GM19452 (cell line): ENCODE data around the gene EPS8L1.

ENCODE experiments used
- ATAC-seq: cut with Tn5 transposase; IDR thresholded peaks from one replicate; pipeline ENCODE4 v1.9.1; 2021; ENCODE audit not compliant: unreplicated experiment

Gene EPS8L1

GRCh38 chr19:55080121-55080967 is 4.7 kb downstream of the EPS8L1 start:
- ATAC-seq = no peak

GRCh38 chr19:55080968-55081769 is 5.5 kb downstream of the EPS8L1 start:
- no peak for ATAC-seq

GRCh38 chr19:55081770-55082019 is 6.0 kb downstream of the EPS8L1 start:
- no peak for ATAC-seq

GRCh38 chr19:55082020-55082851 is 6.6 kb downstream of the EPS8L1 start:
- no peak for ATAC-seq

- ATAC-seq = no peak
Measured at GRCh38 chr19:55083004-55083850, 7.6 kb downstream of the EPS8L1 start.

GRCh38 chr19:55084416-55084815 is 8.7 kb downstream of the EPS8L1 start:
- no peak for ATAC-seq

- ATAC-seq = no peak
Measured at GRCh38 chr19:55085923-55086715, 10.4 kb downstream of the EPS8L1 start.

- ATAC-seq = no peak
Measured at GRCh38 chr19:55086730-55087541, 11.3 kb downstream of the EPS8L1 start.

- ATAC-seq = no peak
Measured at GRCh38 chr19:55087542-55087901, 11.9 kb downstream of the EPS8L1 start.

GRCh38 chr19:55088021-55088451 is 12.4 kb downstream of the EPS8L1 start:
- no peak for ATAC-seq

- ATAC-seq = no peak
Measured at GRCh38 chr19:55088543-55089341, 13.1 kb downstream of the EPS8L1 start.

GRCh38 chr19:55089342-55089944 is 13.8 kb downstream of the EPS8L1 start:
- ATAC-seq = no peak

- ATAC-seq = no peak
Measured at GRCh38 chr19:55090564-55090963, 14.9 kb downstream of the EPS8L1 start.

- no peak for ATAC-seq
Measured at GRCh38 chr19:55091126-55091910, 15.6 kb downstream of the EPS8L1 start.

- no peak for ATAC-seq
Measured at GRCh38 chr19:55091955-55092354, 16.3 kb downstream of the EPS8L1 start.

GRCh38 chr19:55092423-55093318 is 17.0 kb downstream of the EPS8L1 start:
- ATAC-seq = no peak
